Endodermal cell (in vitro differentiated cells): Measurements from ENCODE around the gene RETREG1. TPM values are rescaled to one million over a fixed set of nuclear protein-coding genes. Genes with fewer than 3 reads are reported as not detected.

ENCODE experiments used
- DNase-seq: peaks from one replicate; pipeline ENCODE4 v3.0.0-alpha.2; 2017
- H3K27ac ChIP-seq: 2 replicates; pipeline ENCODE4 v1.5.1; 2013; ENCODE audit warnings: mild to moderate bottlenecking, low read depth, low read length, moderate library complexity
- H3K27me3 ChIP-seq: 2 replicates; pipeline ENCODE4 v1.6.1; 2013; ENCODE audit warnings: mild to moderate bottlenecking, low read length, moderate library complexity; ENCODE audit not compliant: insufficient read depth, control insufficient read depth, poor library complexity, severe bottlenecking
- H3K36me3 ChIP-seq: 2 replicates; pipeline ENCODE4 v1.7.0; 2013; ENCODE audit warnings: mild to moderate bottlenecking, low read length, moderate library complexity; ENCODE audit not compliant: control insufficient read depth, insufficient read depth
- H3K4me1 ChIP-seq: one replicate; pipeline ENCODE4 v1.7.0; 2013; ENCODE audit warnings: low read length; ENCODE audit not compliant: control insufficient read depth, insufficient read depth
- H3K4me3 ChIP-seq: 2 replicates; pipeline ENCODE4 v1.5.1; 2013; ENCODE audit warnings: mild to moderate bottlenecking, low read length, moderate library complexity
- H3K9ac ChIP-seq: 2 replicates; pipeline ENCODE4 v1.6.1; 2013; ENCODE audit warnings: mild to moderate bottlenecking, low read length, moderate library complexity; ENCODE audit not compliant: poor library complexity, severe bottlenecking; ENCODE audit errors: extremely low read depth
- H3K9me3 ChIP-seq: 2 replicates; pipeline ENCODE4 v1.6.1; 2013; ENCODE audit warnings: mild to moderate bottlenecking, low read length, moderate library complexity; ENCODE audit not compliant: control insufficient read depth
- H3K27ac Mint-ChIP-seq: 2 replicates; pipeline ENCODE4 v1.8.0; 2020; ENCODE audit warnings: mixed read lengths
- H3K27me3 Mint-ChIP-seq: 2 replicates; pipeline ENCODE4 v1.8.0; 2021; ENCODE audit warnings: mild to moderate bottlenecking, mixed read lengths; ENCODE audit not compliant: insufficient read depth
- H3K36me3 Mint-ChIP-seq: 2 replicates; pipeline ENCODE4 v1.8.0; 2020; ENCODE audit warnings: low read depth, mixed read lengths
- H3K4me1 Mint-ChIP-seq: 2 replicates; pipeline ENCODE4 v1.8.0; 2020; ENCODE audit warnings: mixed read lengths
- H3K4me3 Mint-ChIP-seq: 2 replicates; pipeline ENCODE4 v1.8.0; 2020; ENCODE audit warnings: mild to moderate bottlenecking, moderate library complexity, mixed read lengths
- H3K9me3 Mint-ChIP-seq: 2 replicates; pipeline ENCODE4 v1.8.0; 2020; ENCODE audit warnings: mild to moderate bottlenecking, mixed read lengths
- WGBS, 2 experiments: methylation state at CpG; one replicate each; pipeline versions ENCODE4 v1.1.5 to v1.1.7; 2013; ENCODE audit warnings: missing lambda C conversion rate in 2 of 2, mixed read lengths in 1 of 2; ENCODE audit not compliant: insufficient coverage in 1 of 2, insufficient read length in 1 of 2; 5-methylcytosine and 5-hydroxymethylcytosine counted together
- total RNA-seq, 2 donors: library from RNA; stranded (reverse); fragmentation: NEBNext Ultra II Directional in 1 of 2; extraction: Animal tissue kit (Norgen Biotek cat#: 25700) in 1 of 2; gene quantifications; 2 replicates in 1 of 2; 3 replicates in 1 of 2; pipeline ENCODE4 v1.2.1, GENCODE V29; 2021
- TF ChIP-seq, protein P1 (sequence below): fragments of 200-600 bp; sonication (generic); conservative IDR thresholded peaks from 2 replicates; pipeline ENCODE4 v1.5.0; 2021; ENCODE audit warnings: antibody characterized with exemption, mild to moderate bottlenecking

Gene RETREG1
- total RNA-seq, 2 donors from 2014 or later: 4.1 to 4.3 TPM

GRCh38 chr5:16507716-16508115 is 109.1 kb downstream of the RETREG1 start:
- no peaks in the 10 kb centered on the region for H3K27me3 Mint-ChIP-seq
- H3K4me1 Mint-ChIP-seq: peaks cover 10% of the 10 kb centered on the region
- no peak for DNase-seq
- no peak overlapping the region for H3K27ac Mint-ChIP-seq
- TF ChIP-seq, protein P1, sequence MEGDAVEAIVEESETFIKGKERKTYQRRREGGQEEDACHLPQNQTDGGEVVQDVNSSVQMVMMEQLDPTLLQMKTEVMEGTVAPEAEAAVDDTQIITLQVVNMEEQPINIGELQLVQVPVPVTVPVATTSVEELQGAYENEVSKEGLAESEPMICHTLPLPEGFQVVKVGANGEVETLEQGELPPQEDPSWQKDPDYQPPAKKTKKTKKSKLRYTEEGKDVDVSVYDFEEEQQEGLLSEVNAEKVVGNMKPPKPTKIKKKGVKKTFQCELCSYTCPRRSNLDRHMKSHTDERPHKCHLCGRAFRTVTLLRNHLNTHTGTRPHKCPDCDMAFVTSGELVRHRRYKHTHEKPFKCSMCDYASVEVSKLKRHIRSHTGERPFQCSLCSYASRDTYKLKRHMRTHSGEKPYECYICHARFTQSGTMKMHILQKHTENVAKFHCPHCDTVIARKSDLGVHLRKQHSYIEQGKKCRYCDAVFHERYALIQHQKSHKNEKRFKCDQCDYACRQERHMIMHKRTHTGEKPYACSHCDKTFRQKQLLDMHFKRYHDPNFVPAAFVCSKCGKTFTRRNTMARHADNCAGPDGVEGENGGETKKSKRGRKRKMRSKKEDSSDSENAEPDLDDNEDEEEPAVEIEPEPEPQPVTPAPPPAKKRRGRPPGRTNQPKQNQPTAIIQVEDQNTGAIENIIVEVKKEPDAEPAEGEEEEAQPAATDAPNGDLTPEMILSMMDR: no peak
- no peak overlapping the region for H3K4me3 Mint-ChIP-seq
- no peaks in the 10 kb centered on the region for H3K27me3 ChIP-seq
- H3K9me3 ChIP-seq: no peaks in the 10 kb centered on the region
- no peak overlapping the region for H3K9ac ChIP-seq
- no peaks in the 10 kb centered on the region for H3K4me1 ChIP-seq
- H3K9me3 Mint-ChIP-seq: no peaks in the 10 kb centered on the region
- H3K27ac ChIP-seq: no peak overlapping the region
- no peaks in the 10 kb centered on the region for H3K36me3 Mint-ChIP-seq
- H3K4me3 ChIP-seq: no peak overlapping the region
- no peaks in the 10 kb centered on the region for H3K36me3 ChIP-seq

DNA sequence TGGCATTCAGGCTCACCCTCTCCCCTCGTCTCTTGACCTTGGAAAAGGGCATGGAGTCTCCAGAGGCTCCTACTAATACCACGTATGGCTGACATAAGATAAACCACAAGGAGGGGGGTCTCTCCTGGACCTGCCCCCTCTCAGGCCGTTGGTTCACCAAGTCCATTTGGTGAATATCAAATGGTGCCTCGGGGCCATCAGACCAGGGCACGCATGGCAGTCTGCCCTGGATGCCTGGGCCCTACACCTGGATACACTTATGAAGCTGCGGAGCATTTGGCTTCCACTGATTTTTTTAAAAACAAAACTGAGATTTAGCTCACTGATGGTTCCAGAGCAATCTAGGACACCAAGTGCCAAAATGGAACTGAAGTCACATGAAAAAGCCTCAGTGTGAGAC is 110.9 kb downstream of the RETREG1 start:
- Histone ChIP-seq H3K4me3 (no peak overlapping the region), H3K36me3 (no peaks in the 10 kb centered on the region), H3K27ac (no peak overlapping the region), H3K9ac (no peak overlapping the region), H3K4me1 (no peaks in the 10 kb centered on the region), H3K9me3 (no peaks in the 10 kb centered on the region), H3K27me3 (no peaks in the 10 kb centered on the region)
- peaks cover 10% of the 10 kb centered on the region for H3K4me1 Mint-ChIP-seq
- peaks cover 2% of the 10 kb centered on the region for H3K9me3 Mint-ChIP-seq
- H3K36me3 Mint-ChIP-seq: no peaks in the 10 kb centered on the region
- no peak overlapping the region for H3K4me3 Mint-ChIP-seq
- no peaks in the 10 kb centered on the region for H3K27me3 Mint-ChIP-seq
- no peak overlapping the region for H3K27ac Mint-ChIP-seq
- DNase-seq: no peak
- TF ChIP-seq, protein P1: no peak
- 92 to 100% methylated on average over 3 to 6 of the region's 6 CpGs for WGBS, 2 experiments

GRCh38 chr5:16505140-16505891 is 111.5 kb downstream of the RETREG1 start:
- TF ChIP-seq, protein P1: no peak
- no peak overlapping the region for H3K9ac ChIP-seq
- Mint-ChIP-seq H3K27ac (no peak overlapping the region), H3K9me3 (peaks cover 2% of the 10 kb centered on the region), H3K4me3 (no peak overlapping the region), H3K36me3 (no peaks in the 10 kb centered on the region), H3K4me1 (peaks cover 10% of the 10 kb centered on the region), H3K27me3 (no peaks in the 10 kb centered on the region)
- H3K4me1 ChIP-seq: no peaks in the 10 kb centered on the region
- no peaks in the 10 kb centered on the region for H3K36me3 ChIP-seq
- H3K27me3 ChIP-seq: no peaks in the 10 kb centered on the region
- no peak overlapping the region for H3K4me3 ChIP-seq
- no peaks in the 10 kb centered on the region for H3K9me3 ChIP-seq
- no peak overlapping the region for H3K27ac ChIP-seq
- 87 to 88% methylated on average over 12 to 17 of the region's 17 CpGs for WGBS, 2 experiments
- no peak for DNase-seq
